ENCODE data around the gene KRT38.
"Not testable (repeated sequence)": the region's sequence is repeated elsewhere in the genome, so short reads cannot be mapped to it uniquely, and the experiment has no call there.

KRT38 gene

DNA sequence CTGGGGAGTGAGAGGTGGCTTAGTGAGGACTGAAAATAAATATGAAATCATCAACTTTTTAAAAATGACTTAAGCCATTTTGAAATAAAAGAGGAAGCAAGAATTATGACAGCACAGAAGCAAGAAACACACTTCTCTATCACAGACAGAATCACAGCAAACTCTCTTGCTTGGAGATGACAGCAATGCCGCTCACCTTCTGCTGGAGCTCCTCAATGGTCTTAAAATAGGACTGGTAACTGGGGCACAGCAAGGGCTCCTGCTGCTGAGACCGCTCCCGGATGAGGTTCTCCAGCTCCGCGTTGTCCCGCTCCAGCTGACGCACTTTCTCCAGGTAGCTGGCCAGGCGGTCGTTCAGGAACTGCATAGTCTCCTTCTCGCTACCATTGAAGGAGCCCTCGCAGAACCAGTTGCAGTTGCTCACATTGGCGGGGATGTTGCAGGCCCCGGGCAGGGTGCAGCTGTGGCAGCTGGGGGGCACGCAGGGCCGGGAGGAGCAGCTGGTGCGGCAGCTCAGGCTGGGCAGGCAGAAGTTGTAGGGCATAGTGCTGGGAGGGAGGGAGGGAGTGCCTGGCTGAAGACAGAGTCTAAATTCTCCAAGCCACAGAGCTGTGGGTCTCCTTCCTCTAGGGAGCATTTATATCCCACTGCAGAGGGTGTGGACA is 43.7 kb downstream of the KRT38 start, which contains the start of gene KRT31:
KRT31 (minus strand) TSS at position 613 of the 665 bp plus-strand sequence; CDS start at position 544, 69 bp downstream.
- DNase-seq (ENCODE audit: extremely low read depth in 1 of 2, low read depth in 1 of 2): no peak

DNA sequence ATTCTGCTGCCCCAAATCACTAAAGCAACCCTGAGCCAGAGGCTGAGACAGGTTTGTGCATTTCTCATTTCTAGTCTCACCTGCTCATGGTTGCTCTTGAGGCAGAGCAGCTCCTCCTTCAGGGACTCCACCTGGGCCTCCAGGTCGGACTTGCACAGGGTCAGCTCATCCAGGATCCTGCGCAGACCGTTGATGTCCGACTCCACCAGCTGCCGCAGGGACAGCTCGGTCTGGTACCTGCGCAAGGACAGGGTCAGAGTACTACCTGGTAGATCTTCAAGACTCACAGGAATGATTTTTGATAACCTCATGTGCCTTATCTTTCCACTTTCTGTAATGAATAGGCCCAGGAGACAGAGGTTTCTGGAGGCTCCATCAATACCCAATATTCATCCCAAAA is 44.4 kb downstream of the KRT38 start:
- no peak for DNase-seq (ENCODE audit: extremely low read depth in 1 of 2, low read depth in 1 of 2)

DNA sequence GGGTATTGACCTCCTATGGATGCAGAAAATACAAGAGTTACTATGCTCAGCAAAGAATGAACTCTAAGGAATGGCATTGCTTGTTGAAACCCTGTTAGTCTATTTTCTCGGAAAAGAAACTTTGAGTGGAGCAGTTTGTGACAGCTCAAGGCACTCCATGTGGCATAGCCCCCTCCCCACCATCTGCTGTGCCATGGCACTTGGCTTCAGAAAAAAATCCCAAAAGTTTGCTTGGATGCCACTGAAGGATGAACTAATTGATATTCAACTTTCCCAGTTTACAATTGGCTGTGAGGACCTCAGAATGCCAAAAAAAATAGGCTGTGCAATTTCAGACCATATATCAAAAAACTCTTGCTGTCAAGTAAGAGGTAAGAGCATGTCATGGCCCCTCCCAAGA is 45.2 kb downstream of the KRT38 start:
- no peak for DNase-seq (ENCODE audit: extremely low read depth in 1 of 2, low read depth in 1 of 2)

DNA sequence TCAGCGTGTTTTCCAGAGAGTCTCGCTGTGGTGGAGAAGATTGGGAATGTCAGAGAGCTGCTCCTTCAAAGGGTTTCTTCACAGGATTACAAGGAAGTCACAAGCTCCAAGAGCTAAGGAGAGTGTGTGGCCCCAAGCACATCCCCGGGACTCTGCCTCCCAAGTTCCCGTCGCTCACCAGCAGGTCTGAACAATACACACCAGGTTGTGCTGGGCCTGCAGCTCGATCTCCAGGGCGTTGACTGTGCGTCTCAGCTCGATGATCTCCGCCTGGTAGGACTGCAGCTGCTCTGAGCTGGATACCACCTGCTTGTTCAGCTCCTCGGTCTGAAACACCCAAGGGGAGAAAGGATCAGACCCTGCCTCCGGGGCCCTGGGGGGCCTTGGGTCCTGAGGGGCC is 45.7 kb downstream of the KRT38 start:
- not testable (repeated sequence) for DNase-seq (ENCODE audit: extremely low read depth in 1 of 2, low read depth in 1 of 2)

DNA sequence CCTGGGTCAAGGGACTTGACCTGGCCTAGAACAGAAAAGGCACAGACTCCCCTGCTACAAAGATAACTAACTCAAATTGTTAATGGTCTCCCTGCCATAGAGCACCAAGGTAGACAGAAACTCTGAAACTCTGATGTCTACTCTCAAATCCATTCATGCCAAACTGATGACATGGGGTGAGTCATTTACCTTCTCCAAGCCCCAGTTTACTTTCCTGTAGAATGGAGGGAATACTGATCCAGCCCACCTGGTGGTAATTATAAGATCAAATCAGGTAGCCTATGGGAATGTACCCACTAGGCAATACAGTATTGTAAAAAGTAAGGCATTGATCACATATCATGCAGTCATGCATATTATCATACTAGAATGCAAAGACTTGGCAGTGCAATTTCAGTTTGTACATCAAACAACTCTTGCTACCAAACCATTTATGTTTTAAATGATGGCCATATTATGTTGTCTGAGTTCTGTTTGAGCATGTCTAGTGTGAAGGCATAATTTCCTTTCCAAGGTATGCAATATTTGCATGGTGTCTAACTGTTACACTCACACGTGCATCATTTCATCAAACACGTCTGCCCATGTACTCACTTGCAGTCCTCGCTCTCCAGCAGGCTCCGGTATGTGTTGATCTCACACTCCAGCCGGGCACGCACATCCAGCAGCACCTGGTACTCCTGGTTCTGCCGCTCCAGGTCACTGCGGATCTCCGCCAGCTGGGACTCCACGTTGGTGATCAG is 46.4 kb downstream of the KRT38 start:
- no peak for DNase-seq (ENCODE audit: extremely low read depth in 1 of 2, low read depth in 1 of 2)

DNA sequence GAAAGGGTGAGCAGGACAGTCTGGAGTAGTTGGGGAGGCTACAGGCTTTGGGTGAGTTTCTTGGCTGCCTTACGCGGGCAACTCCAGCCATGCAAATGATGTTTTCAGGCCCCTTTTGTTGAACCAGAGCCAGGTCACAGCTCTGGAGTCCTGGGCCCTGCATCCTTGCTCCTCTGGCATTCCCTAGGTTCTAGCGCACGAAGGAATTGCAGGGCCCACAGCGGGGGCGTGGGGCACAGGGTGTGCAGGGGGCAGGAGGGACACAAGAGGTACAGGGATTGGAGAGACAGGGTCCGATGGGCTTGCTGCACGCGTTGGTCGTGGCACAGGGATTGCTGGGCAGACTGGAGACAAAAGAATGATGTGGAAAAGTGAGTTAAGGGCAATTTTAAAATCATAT is 47.0 kb downstream of the KRT38 start:
- no peak for DNase-seq (ENCODE audit: extremely low read depth in 1 of 2, low read depth in 1 of 2)

DNA sequence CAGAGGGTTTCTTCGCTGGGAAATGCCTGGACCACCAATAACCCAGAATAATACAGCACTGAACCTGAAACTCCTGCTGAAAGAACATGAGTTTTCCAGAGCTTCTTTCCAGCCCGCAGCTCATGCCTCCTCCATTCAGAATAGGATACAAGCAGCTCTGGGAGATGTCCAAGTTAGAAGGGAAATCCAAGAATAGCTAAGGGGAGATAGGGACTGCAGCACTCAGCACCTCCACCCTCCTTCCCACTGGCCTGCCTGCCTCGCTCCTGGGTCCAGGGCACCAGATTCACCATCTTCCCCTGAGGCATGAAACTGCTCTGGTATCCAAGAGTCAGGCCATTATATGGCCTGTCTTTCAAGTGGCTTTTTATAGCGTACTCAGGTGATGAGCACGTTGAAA is 47.5 kb downstream of the KRT38 start:
- DNase-seq (ENCODE audit: extremely low read depth in 1 of 2, low read depth in 1 of 2): no peak

DNA sequence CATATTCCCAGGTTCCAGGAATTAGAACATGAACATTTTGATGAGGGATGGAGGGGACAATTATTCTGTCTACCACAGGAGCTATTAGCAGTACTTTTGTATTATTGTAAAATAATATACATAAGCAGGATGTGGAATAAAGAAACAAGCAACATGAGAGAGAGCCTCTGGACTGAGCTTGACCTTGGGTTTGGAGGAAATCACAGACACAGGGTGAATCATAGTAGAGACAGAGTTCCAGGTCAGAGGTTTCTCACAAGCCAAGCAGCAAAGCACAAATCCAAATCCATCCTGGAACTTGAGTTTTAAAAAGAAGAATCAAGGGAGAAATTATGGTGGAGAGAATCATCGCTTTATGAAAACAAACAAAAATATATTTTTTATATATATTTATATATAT is 48.5 kb downstream of the KRT38 start:
- no peak for DNase-seq (ENCODE audit: extremely low read depth in 1 of 2, low read depth in 1 of 2)

DNA sequence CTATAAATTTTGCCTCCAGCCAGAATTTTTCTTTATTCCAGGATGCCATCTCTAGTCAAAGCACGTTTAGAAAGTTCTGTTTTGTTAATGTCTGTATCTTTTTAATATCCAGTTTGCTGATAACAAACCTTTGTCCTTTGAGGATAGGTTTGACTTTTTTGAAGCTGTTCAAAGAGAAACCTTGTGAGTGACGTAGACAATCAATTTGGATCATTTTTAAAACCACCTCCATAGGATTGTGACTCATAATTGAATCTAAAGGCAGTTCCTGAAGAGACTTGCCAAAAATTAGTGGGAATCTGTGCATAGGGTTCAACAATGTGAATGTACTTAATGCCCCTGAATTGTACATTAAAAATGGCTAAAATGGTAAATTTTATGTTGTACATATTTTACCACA is 49.2 kb downstream of the KRT38 start:
- no peak for DNase-seq (ENCODE audit: extremely low read depth in 1 of 2, low read depth in 1 of 2)

DNA sequence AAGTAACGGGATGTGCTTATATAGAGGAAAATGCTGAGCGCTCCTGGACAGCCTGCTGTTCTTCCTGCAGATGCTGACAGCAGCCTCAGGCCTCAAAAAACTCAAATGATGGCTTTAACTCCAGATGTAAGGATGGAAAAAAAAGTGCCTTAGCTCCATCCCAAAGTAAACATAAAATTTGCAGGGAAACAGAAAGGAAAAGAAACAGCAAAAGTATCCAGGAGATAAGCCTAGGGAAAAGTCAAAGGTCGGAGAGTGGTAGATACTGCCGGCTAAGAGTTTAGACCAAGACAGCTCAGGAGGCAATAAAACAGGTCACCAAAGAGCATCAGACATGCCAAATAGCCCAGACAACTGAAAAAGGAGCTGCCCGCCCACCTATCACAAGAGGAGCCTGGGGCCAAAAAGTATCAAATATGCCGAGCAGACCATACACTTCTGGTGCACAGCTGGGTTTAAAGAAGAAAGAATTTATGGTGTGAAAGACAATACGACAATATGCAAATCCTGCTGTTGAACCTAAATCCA is 50.3 kb downstream of the KRT38 start:
- no peak for DNase-seq (ENCODE audit: extremely low read depth in 1 of 2, low read depth in 1 of 2)

DNA sequence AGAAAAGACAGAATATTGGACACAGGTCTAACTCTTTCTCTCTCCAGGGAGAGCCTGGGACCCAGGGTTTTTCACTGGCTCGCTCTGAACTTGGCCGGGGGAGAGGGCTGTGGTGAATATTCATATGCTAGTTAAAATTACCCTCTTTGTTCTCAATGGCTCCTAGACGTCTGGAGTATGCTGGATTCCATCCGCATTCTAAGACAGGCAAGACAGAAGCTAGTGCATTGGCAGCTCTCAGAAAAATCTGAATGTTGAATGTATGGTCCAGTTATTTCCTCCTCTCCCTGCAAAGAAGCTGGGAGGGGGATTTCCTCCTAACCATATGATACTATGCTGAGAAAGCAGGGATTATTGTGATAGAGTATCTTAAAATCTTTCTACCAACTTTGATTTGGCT is 53.1 kb downstream of the KRT38 start:
- no peak for DNase-seq (ENCODE audit: extremely low read depth in 1 of 2, low read depth in 1 of 2)

DNA sequence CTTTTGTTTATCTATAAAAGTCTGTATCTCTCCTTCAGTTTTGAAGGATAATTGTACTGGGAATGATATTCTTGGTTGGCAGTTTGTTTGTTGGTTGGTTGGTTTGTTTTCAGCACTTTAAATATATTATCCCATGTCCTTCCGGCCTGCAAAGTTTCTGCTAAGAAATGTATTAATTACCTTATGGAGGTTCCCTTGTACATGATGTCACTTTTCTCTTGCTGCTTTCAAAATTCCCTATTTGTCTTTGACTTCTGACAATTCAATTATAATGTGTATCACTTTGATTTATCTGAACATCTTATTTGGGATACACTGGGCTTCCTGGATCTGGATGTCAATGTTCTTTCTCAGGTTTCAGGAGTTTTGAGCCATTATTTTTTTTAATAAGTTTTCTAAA is 54.6 kb downstream of the KRT38 start:
- DNase-seq (ENCODE audit: extremely low read depth in 1 of 2, low read depth in 1 of 2): no peak
